ENCODE measurements around the gene PLLP.

The PLLP gene

DNA sequence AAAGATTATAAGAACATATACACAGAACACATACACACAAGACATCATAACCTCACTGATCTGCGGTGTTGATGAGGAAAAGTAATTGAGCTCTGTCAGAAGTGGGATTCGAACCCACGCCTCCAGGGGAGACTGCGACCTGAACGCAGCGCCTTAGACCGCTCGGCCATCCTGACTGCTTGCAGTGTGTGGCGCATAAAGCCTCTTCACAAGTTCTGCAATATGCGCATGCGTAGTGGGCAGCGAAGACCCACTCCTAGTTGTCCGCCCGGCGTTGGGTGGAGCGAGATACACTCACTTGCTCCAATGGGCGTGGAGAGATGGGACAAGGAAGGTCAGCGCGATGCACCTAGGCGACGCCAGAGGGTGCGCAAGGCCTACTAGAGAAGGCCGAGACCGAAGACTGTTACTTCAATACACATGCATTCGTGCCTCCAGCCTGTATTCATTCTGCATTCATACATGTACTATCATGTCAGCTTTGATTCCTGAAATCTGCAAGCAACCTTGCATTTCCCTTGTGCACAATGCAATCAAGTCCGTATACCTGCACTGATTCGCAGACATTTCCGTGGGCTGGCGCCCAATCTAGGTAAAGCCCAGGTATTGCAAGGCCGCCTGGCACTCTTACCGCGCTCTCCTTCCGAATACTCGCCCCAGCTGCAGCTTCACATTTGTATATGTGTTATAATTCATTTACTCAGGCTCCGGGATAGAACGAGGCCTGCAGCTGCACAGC is 16.1 kb upstream of the PLLP start:
- Histone ChIP-seq H4K20me1 (ENCODE audit: insufficient read depth, low read length) (no peaks in the 10 kb centered on the region), H3K4me2 (ENCODE audit: low read depth, low read length) (peak overlapping the region; percentile 93), H3K27ac (ENCODE audit: low read length) (peak overlapping the region; percentile 84), H3F3A (ENCODE audit: insufficient read depth, low read length) (peaks cover 15% of the 10 kb centered on the region), H3K9me3 (replicated peaks; ENCODE audit: insufficient read depth, low read length) (no peaks in the 10 kb centered on the region), H3K4me3 (ENCODE audit: low read length) (peak overlapping the region; percentile 73), H3K36me3 (replicated peaks; ENCODE audit: insufficient read depth, low read length) (no peaks in the 10 kb centered on the region), H3K4me1 (ENCODE audit: low read length) (peaks cover 13% of the 10 kb centered on the region), H2AFZ (ENCODE audit: low read length) (peak overlapping the region; percentile 76), H3K79me2 (ENCODE audit: low read length) (no peaks in the 10 kb centered on the region), H3K27me3 (replicated peaks; ENCODE audit: insufficient read depth, low read length) (no peaks in the 10 kb centered on the region), H3K9ac (ENCODE audit: low read length) (peak overlapping the region; percentile 71; the same call in 1 of the 2 replicates), H3K9me2 (replicated peaks; ENCODE audit: insufficient read depth, low read length) (no peaks in the 10 kb centered on the region)
- DNase-seq = peak; percentile 99
- TF ChIP-seq EZH2 (optimal IDR thresholded peaks at IDR 0.05; ENCODE audit: low read depth, low read length) = no peak
- TF ChIP-seq, protein P1, sequence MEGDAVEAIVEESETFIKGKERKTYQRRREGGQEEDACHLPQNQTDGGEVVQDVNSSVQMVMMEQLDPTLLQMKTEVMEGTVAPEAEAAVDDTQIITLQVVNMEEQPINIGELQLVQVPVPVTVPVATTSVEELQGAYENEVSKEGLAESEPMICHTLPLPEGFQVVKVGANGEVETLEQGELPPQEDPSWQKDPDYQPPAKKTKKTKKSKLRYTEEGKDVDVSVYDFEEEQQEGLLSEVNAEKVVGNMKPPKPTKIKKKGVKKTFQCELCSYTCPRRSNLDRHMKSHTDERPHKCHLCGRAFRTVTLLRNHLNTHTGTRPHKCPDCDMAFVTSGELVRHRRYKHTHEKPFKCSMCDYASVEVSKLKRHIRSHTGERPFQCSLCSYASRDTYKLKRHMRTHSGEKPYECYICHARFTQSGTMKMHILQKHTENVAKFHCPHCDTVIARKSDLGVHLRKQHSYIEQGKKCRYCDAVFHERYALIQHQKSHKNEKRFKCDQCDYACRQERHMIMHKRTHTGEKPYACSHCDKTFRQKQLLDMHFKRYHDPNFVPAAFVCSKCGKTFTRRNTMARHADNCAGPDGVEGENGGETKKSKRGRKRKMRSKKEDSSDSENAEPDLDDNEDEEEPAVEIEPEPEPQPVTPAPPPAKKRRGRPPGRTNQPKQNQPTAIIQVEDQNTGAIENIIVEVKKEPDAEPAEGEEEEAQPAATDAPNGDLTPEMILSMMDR (IDR thresholded peaks at IDR 0.05; ENCODE audit: low read length) = peak; percentile 94

GRCh38 chr16:57299719-57300386 is 15.4 kb upstream of the PLLP start:
- Histone ChIP-seq H3K4me3 (ENCODE audit: low read length) (peak overlapping the region; percentile 73), H3K9me2 (replicated peaks; ENCODE audit: insufficient read depth, low read length) (no peaks in the 10 kb centered on the region), H3K9ac (ENCODE audit: low read length) (peak overlapping the region; percentile 71), H2AFZ (ENCODE audit: low read length) (peak overlapping the region; percentile 82), H3K79me2 (ENCODE audit: low read length) (no peaks in the 10 kb centered on the region), H3K36me3 (replicated peaks; ENCODE audit: insufficient read depth, low read length) (no peaks in the 10 kb centered on the region), H3K4me2 (ENCODE audit: low read depth, low read length) (peak overlapping the region; percentile 93), H3K9me3 (replicated peaks; ENCODE audit: insufficient read depth, low read length) (no peaks in the 10 kb centered on the region), H3K4me1 (ENCODE audit: low read length) (peaks cover 13% of the 10 kb centered on the region), H4K20me1 (ENCODE audit: insufficient read depth, low read length) (no peaks in the 10 kb centered on the region), H3K27me3 (replicated peaks; ENCODE audit: insufficient read depth, low read length) (no peaks in the 10 kb centered on the region), H3K27ac (ENCODE audit: low read length) (peak overlapping the region; percentile 84), H3F3A (ENCODE audit: insufficient read depth, low read length) (peaks cover 15% of the 10 kb centered on the region)
- DNase-seq = peak; percentile 92
- TF ChIP-seq EZH2phosphoT487 (IDR thresholded peaks at IDR 0.05; ENCODE audit: low read length) (no peak), EZH2 (optimal IDR thresholded peaks at IDR 0.05; ENCODE audit: low read depth, low read length) (no peak)
- TF ChIP-seq, protein P1 (IDR thresholded peaks at IDR 0.05; ENCODE audit: low read length) = no peak; the same call in 1 of the 2 replicates

- Histone ChIP-seq H3K9me2 (replicated peaks; ENCODE audit: insufficient read depth, low read length) (no peaks in the 10 kb centered on the region), H3K79me2 (ENCODE audit: low read length) (no peaks in the 10 kb centered on the region), H3K4me2 (ENCODE audit: low read depth, low read length) (peak overlapping the region; percentile 93), H3K27me3 (replicated peaks; ENCODE audit: insufficient read depth, low read length) (no peaks in the 10 kb centered on the region), H3K9me3 (replicated peaks; ENCODE audit: insufficient read depth, low read length) (no peaks in the 10 kb centered on the region), H3K27ac (ENCODE audit: low read length) (peak overlapping the region; percentile 84), H4K20me1 (ENCODE audit: insufficient read depth, low read length) (no peaks in the 10 kb centered on the region), H3K9ac (ENCODE audit: low read length) (peak overlapping the region; percentile 71), H3K36me3 (replicated peaks; ENCODE audit: insufficient read depth, low read length) (no peaks in the 10 kb centered on the region), H2AFZ (ENCODE audit: low read length) (peak overlapping the region; percentile 82), H3F3A (ENCODE audit: insufficient read depth, low read length) (peaks cover 15% of the 10 kb centered on the region), H3K4me1 (ENCODE audit: low read length) (peaks cover 10% of the 10 kb centered on the region), H3K4me3 (ENCODE audit: low read length) (peak overlapping the region; percentile 73)
- DNase-seq = no peak
- TF ChIP-seq, protein P1 (IDR thresholded peaks at IDR 0.05; ENCODE audit: low read length) = peak; percentile 28; the same call in 1 of the 2 replicates
- TF ChIP-seq EZH2 (optimal IDR thresholded peaks at IDR 0.05; ENCODE audit: low read depth, low read length) = no peak
Measured at GRCh38 chr16:57299009-57299718, 14.7 kb upstream of the PLLP start.
